ENCODE measurements around the gene LDHD. TPM values are rescaled to one million over a fixed set of nuclear protein-coding genes. Genes with fewer than 3 reads are reported as not detected.

LDHD gene
- total RNA-seq, 2 experiments from 2014 or later, result not detected

DNA sequence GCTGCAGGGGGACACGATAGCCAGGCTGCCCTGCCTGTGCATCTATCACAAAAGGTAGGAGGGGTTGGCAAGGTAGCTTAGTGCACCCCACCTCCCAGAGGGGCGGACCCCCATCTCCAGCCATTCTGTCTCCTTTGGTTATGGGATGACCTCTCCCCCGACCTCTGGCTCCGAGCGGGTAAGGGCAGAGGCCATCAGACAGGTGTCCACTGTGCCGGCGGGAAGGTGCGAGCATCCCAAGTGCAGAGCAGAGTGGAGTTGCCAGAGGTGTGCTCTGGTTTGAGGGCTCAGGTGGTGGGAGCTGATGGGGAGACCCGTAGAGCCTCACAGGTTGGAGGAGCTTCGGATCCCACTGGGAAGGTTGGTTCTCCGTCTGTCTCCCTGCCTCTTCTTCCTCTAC lies 11.7 kb downstream of the LDHD start:
- ChIA-PET POLR2A (no interaction called here), CTCF (interaction anchor here (0.6 to 1.5 kb wide), 2 partner anchors 106 to 446 kb away, joined by 5 to 6 read pairs; partner anchors contain the start of gene ZNRF1)
- no peak for DNase-seq
- TF ChIP-seq CTCF (IDR thresholded peaks at IDR 0.05), result no peak
- H3K4me3 Mint-ChIP-seq, result no peak overlapping the region
- ATAC-seq, result no peak
- peaks cover 47% of the 10 kb centered on the region for H3K4me1 Mint-ChIP-seq (ENCODE audit: low read depth)
- no peak overlapping the region for H3K27ac Mint-ChIP-seq
- H3K36me3 Mint-ChIP-seq (ENCODE audit: low read depth), result peaks cover 10% of the 10 kb centered on the region
- intact Hi-C loops (cut with micrococcal nuclease), result loop anchor here (5.0 kb wide), 1 partner anchor 33 kb away; no protein-coding TSS in a partner anchor
- H3K9me3 Mint-ChIP-seq, result peaks cover 3% of the 10 kb centered on the region
- H3K27me3 Mint-ChIP-seq, result no peaks in the 10 kb centered on the region

DNA sequence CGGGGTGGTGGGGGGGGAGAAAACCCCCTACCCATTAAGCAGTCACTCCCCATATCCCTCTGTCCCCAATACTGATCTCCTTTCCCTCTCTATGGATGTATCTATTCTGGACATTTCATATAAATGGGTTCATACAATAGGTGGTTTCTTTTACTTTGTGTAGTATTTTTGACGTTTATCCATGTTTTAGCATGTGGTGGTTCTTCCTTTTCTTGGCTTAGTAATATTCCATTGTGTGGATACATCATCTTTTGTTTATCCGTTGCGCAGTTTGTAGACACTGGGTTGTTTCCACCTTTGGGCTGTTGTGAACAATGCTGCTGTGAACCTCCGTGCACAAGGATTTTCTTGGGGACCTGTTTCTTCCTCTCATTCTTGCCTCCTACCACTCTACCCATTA lies 12.6 kb downstream of the LDHD start:
- Mint-ChIP-seq H3K27me3 (no peaks in the 10 kb centered on the region), H3K4me1 (ENCODE audit: low read depth) (peaks cover 47% of the 10 kb centered on the region), H3K9me3 (peaks cover 3% of the 10 kb centered on the region), H3K36me3 (ENCODE audit: low read depth) (peaks cover 10% of the 10 kb centered on the region), H3K4me3 (no peak overlapping the region), H3K27ac (no peak overlapping the region)
- ATAC-seq (no peak), DNase-seq (no peak)
- ChIA-PET CTCF (no interaction called here), POLR2A (no interaction called here)
- intact Hi-C loops (cut with micrococcal nuclease), result no loop called here
- no peak for TF ChIP-seq CTCF (IDR thresholded peaks at IDR 0.05)

GRCh38 chr16:75102595-75102994 lies 14.0 kb downstream of the LDHD start:
- Mint-ChIP-seq H3K9me3 (peaks cover 3% of the 10 kb centered on the region), H3K27me3 (no peaks in the 10 kb centered on the region), H3K36me3 (ENCODE audit: low read depth) (peaks cover 8% of the 10 kb centered on the region), H3K4me3 (no peak overlapping the region), H3K27ac (no peak overlapping the region), H3K4me1 (ENCODE audit: low read depth) (peaks cover 48% of the 10 kb centered on the region)
- DNase-seq (no peak), ATAC-seq (no peak)
- POLR2A ChIA-PET, result no interaction called here
- CTCF ChIA-PET, result interaction anchor here (1.9 to 7.6 kb wide), 2 partner anchors 9 to 104 kb away, joined by 6 to 50 read pairs; partner anchors contain the start of gene ZNRF1
- intact Hi-C loops (cut with micrococcal nuclease), result no loop called here
- no peak for TF ChIP-seq CTCF (IDR thresholded peaks at IDR 0.05)

- ChIA-PET POLR2A (no interaction called here), CTCF (interaction anchor here (1.9 to 7.6 kb wide), 2 partner anchors 10 to 103 kb away, joined by 6 to 50 read pairs; partner anchors contain the start of gene ZNRF1)
- no peak for DNase-seq
- peaks cover 3% of the 10 kb centered on the region for H3K9me3 Mint-ChIP-seq
- H3K27me3 Mint-ChIP-seq, result no peaks in the 10 kb centered on the region
- no peak for ATAC-seq
- peaks cover 49% of the 10 kb centered on the region for H3K4me1 Mint-ChIP-seq (ENCODE audit: low read depth)
- intact Hi-C loops (cut with micrococcal nuclease), result no loop called here
- no peak overlapping the region for H3K27ac Mint-ChIP-seq
- H3K36me3 Mint-ChIP-seq (ENCODE audit: low read depth), result peaks cover 8% of the 10 kb centered on the region
- TF ChIP-seq CTCF (IDR thresholded peaks at IDR 0.05), result no peak
- H3K4me3 Mint-ChIP-seq, result no peak overlapping the region
Observed at GRCh38 chr16:75101635-75102034, 14.9 kb downstream of the LDHD start.

- no peak for DNase-seq
- Mint-ChIP-seq H3K4me3 (no peak overlapping the region), H3K27ac (peak overlapping the region; percentile 92), H3K4me1 (ENCODE audit: low read depth) (peaks cover 58% of the 10 kb centered on the region), H3K36me3 (ENCODE audit: low read depth) (peaks cover 8% of the 10 kb centered on the region), H3K27me3 (no peaks in the 10 kb centered on the region), H3K9me3 (peaks cover 3% of the 10 kb centered on the region)
- intact Hi-C loops (cut with micrococcal nuclease), result no loop called here
- no peak for ATAC-seq
- ChIA-PET POLR2A (interaction anchor here (1.1 to 3.4 kb wide), 3 partner anchors 9 to 89 kb away, joined by 3 to 20 read pairs (median 3); no protein-coding TSS in a partner anchor), CTCF (interaction anchor here (1.0 to 7.6 kb wide), 4 partner anchors 8 to 102 kb away, joined by 3 to 50 read pairs (median 12); partner anchors contain the start of gene ZNRF1)
- TF ChIP-seq CTCF (IDR thresholded peaks at IDR 0.05), result no peak
Observed at GRCh38 chr16:75100603-75100990, 16.0 kb downstream of the LDHD start.

Measured in activated CD8-positive, alpha-beta T cell treated with anti-CD3 and anti-CD28 coated beads for 36 hours (primary cell).